A549 (cell line): ENCODE data around the gene MYH9. TPM values are rescaled to one million over a fixed set of nuclear protein-coding genes. Genes with fewer than 3 reads are reported as not detected.
A peak's percentile ranks its signal among the peaks of the same experiment; 100 is the strongest.

Experiments used
- ATAC-seq, 2 experiments: fragments of 200-7000 bp in 1 of 2; fragments of >200 bp in 1 of 2; cut with Nextera tagmentation in 1 of 2; cut with Tn5 transposase in 1 of 2; 3 replicates each; pipeline versions ENCODE4 v1.8.0 to v1.9.1; 2018 to 2020; ENCODE audit warnings: mild to moderate bottlenecking in 1 of 2, moderate library complexity in 1 of 2
- CTCF ChIA-PET: fragments of 300-600 bp; sonication (Branson Sonifier 250); formaldehyde crosslinking; extraction: SDS; loops from one replicate; lab custom pipeline; 2021; ENCODE audit warnings: antibody characterized with exemption, inconsistent platforms; lab: Yijun Ruan, JAX
- POLR2A ChIA-PET: fragments of 350-600 bp; formaldehyde crosslinking; extraction: SDS; loops from one replicate; lab custom pipeline; 2021; ENCODE audit warnings: antibody characterized with exemption, inconsistent platforms; lab: Yijun Ruan, JAX
- DNase-seq, 2 experiments: peaks; one replicate each; pipeline versions ENCODE4 v3.0.0 to v3.0.0-alpha.2; 2011 to 2016; ENCODE audit warnings: low read depth in 1 of 2, low spot score in 1 of 2
- FAIRE-seq: peaks from 2 replicates; lab custom pipeline; 2011; peaks lifted over from hg19 to GRCh38; lab: Jason Lieb, UNC
- H3K27ac ChIP-seq, 2 experiments: fragments of >200 bp; sonication (Bioruptor Twin); formaldehyde crosslinking; 3 replicates each; pipeline ENCODE4 v1.5.1; 2016 to 2017
- H3K4me1 ChIP-seq: fragments of >200 bp; sonication (Bioruptor Twin); formaldehyde crosslinking; 3 replicates; pipeline ENCODE4 v1.6.1; 2016
- H3K4me2 ChIP-seq: fragments of >200 bp; sonication (Bioruptor Twin); formaldehyde crosslinking; 3 replicates; pipeline ENCODE4 v1.6.1; 2016
- H3K4me3 ChIP-seq: fragments of >200 bp; sonication (Bioruptor Twin); formaldehyde crosslinking; 3 replicates; pipeline ENCODE4 v1.5.1; 2016
- H3K9me3 ChIP-seq: fragments of >200 bp; sonication (Bioruptor Twin); formaldehyde crosslinking; 3 replicates; pipeline ENCODE4 v1.6.1; 2016
- BCL3 ChIP-seq: fragments of >200 bp; sonication (Bioruptor Twin); formaldehyde crosslinking; IDR thresholded peaks from 3 replicates; pipeline ENCODE4 v1.6.1; 2016
- CBX2 ChIP-seq: fragments of 200-600 bp; sonication (generic); IDR thresholded peaks from 2 replicates; pipeline ENCODE4 v1.6.1; 2016; ENCODE audit warnings: low read depth, mild to moderate bottlenecking, borderline replicate concordance
- CEBPB ChIP-seq, 2 experiments: fragments of >200 bp in 1 of 2; sonication (Bioruptor Twin) in 1 of 2; formaldehyde crosslinking in 1 of 2; IDR thresholded peaks; 2 replicates each; pipeline ENCODE4 v1.6.1; 2012 to 2016
- EHF ChIP-seq: fragments of 250-450 bp; sonication (Bioruptor Pico); IDR thresholded peaks from 2 replicates; pipeline ENCODE4 v1.5.0; 2020; ENCODE audit warnings: mild to moderate bottlenecking
- EHMT2 ChIP-seq: fragments of 200-600 bp; sonication (generic); IDR thresholded peaks from 2 replicates; pipeline ENCODE4 v1.6.1; 2016; ENCODE audit warnings: antibody characterized with exemption, low read depth, mild to moderate bottlenecking, moderate library complexity
- EP300 ChIP-seq, 2 experiments: fragments of >200 bp; sonication (Bioruptor Twin); formaldehyde crosslinking; IDR thresholded peaks; 2 replicates in 1 of 2; 3 replicates in 1 of 2; pipeline ENCODE4 v1.6.1; 2016 to 2017
- FOSB ChIP-seq: fragments of 250-450 bp; sonication (Bioruptor Pico); IDR thresholded peaks from 2 replicates; pipeline ENCODE4 v1.5.0; 2020; ENCODE audit warnings: mild to moderate bottlenecking, moderate library complexity
- FOXS1 ChIP-seq: fragments of 250-450 bp; sonication (Bioruptor Pico); IDR thresholded peaks from 2 replicates; pipeline ENCODE4 v1.5.0; 2020; ENCODE audit warnings: mild to moderate bottlenecking, moderate library complexity
- HDAC2 ChIP-seq: fragments of 200-600 bp; sonication (generic); IDR thresholded peaks from 2 replicates; pipeline ENCODE4 v1.6.1; 2016
- HOXB5 ChIP-seq: fragments of 250-450 bp; sonication (Bioruptor Pico); IDR thresholded peaks from 2 replicates; pipeline ENCODE4 v1.5.0; 2020; ENCODE audit warnings: mild to moderate bottlenecking, moderate library complexity
- JUN ChIP-seq, 2 experiments: fragments of >200 bp; sonication (Bioruptor Twin); formaldehyde crosslinking; IDR thresholded peaks; 2 replicates in 1 of 2; 3 replicates in 1 of 2; pipeline ENCODE4 v1.6.1; 2016 to 2017
- JUNB ChIP-seq: fragments of >200 bp; sonication (Bioruptor Twin); formaldehyde crosslinking; IDR thresholded peaks from 2 replicates; pipeline ENCODE4 v1.6.1; 2016
- KDM1A ChIP-seq: fragments of 200-600 bp; sonication (generic); IDR thresholded peaks from 2 replicates; pipeline ENCODE4 v1.6.1; 2016; ENCODE audit warnings: low read depth, mild to moderate bottlenecking
- MYC ChIP-seq: IDR thresholded peaks from 2 replicates; pipeline ENCODE4 v1.6.1; 2012; ENCODE audit warnings: mild to moderate bottlenecking, inconsistent platforms, low read length, improper control_type of control experiment, borderline replicate concordance
- NR3C1 ChIP-seq: fragments of >200 bp; sonication (Bioruptor Twin); formaldehyde crosslinking; IDR thresholded peaks from 3 replicates; pipeline ENCODE4 v1.6.1; 2017
- PHF8 ChIP-seq: fragments of 200-600 bp; sonication (generic); IDR thresholded peaks from 2 replicates; pipeline ENCODE4 v1.6.1; 2016; ENCODE audit warnings: low read depth, mild to moderate bottlenecking, antibody characterized with exemption, moderate library complexity, borderline replicate concordance
- POLR2A ChIP-seq: IDR thresholded peaks from 2 replicates; pipeline ENCODE4 v1.6.1; 2012; ENCODE audit warnings: mild to moderate bottlenecking, low read length
- RARB ChIP-seq: fragments of 250-450 bp; sonication (Bioruptor Pico); IDR thresholded peaks from 2 replicates; pipeline ENCODE4 v1.8.0; 2021; ENCODE audit warnings: mild to moderate bottlenecking, moderate library complexity
- REST ChIP-seq: fragments of 200-600 bp; sonication (generic); IDR thresholded peaks from 2 replicates; pipeline ENCODE4 v1.6.1; 2016; ENCODE audit warnings: antibody characterized with exemption, mild to moderate bottlenecking, moderate library complexity
- TFCP2L1 ChIP-seq: fragments of 250-450 bp; sonication (Bioruptor Pico); IDR thresholded peaks from 2 replicates; pipeline ENCODE4 v1.5.0; 2021; ENCODE audit warnings: mild to moderate bottlenecking
- ZFP36 ChIP-seq: fragments of 450-650 bp; IDR thresholded peaks from 2 replicates; pipeline ENCODE4 v1.6.1; 2014; ENCODE audit warnings: borderline replicate concordance; ENCODE audit not compliant: partially characterized antibody
- WGBS: methylation state at CpG from one replicate; pipeline ENCODE4 v1.1.6; 2017; ENCODE audit errors: missing lambda C conversion rate; 5-methylcytosine and 5-hydroxymethylcytosine counted together
- polyA plus RNA-seq, 4 experiments: library from polyadenylated mRNA; depleted of rRNA in 3 of 4; stranded (reverse); fragments of >200 nt; fragmentation: RNase III in 1 of 4; extraction: RNeasy Plus Mini Kit Qiagen cat#74134 plus additional on column Dnase treatment in 1 of 4; gene quantifications; 2 replicates in 3 of 4; 3 replicates in 1 of 4; pipeline ENCODE4 v1.2.3, GENCODE V29; 2011 to 2017
- TF ChIP-seq, protein P1 (sequence below): fragments of >200 bp; sonication (Bioruptor Twin); formaldehyde crosslinking; IDR thresholded peaks from 3 replicates; pipeline ENCODE4 v1.5.1; 2016
- TF ChIP-seq, protein P2 (sequence below): fragments of >200 bp; sonication (Bioruptor Twin); formaldehyde crosslinking; IDR thresholded peaks from 2 replicates; pipeline ENCODE4 v1.6.1; 2016
- TF ChIP-seq, protein P3 (sequence below): fragments of 150-350 bp; IDR thresholded peaks from 2 replicates; pipeline ENCODE4 v1.6.1; 2014; ENCODE audit warnings: low read depth, mild to moderate bottlenecking, low read length

The MYH9 gene
- polyA plus RNA-seq, 2 of the 4 experiments (the other 2 are of a cell fraction): 92.1 to 158 TPM

DNA sequence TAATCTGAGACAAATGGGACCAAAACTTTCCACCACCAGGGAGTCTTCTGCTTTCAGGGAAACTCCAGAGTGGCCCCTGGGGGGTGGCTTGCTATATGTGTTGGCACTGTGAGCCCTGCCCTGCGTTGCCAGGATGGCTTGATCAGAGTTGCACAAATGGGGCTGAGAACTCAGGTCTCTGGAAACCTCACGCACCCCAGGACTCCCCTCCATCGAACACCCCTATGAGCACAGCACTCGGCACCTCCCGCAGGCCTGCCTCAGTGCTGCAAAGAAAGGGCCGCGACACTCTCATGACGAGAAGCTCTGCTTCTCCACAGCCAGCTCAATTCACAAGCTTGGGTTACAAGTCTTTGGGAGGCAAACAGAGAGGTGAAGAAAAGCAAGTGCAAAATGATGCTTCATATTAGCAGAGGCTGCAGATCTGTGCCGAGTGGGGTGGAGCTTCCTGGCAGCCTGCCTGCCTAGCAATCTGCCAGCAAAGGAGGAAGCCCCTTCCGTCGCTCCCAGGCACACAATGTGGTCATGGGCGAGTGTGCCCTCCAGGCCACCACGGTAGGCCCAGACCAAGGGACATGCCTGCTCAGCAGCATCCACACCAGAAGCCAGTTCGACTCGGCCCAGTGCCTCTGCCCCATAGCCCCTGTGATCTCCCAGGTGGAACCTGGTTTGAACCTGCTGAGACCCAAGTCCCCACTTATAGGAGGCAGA, 55.7 kb downstream of the MYH9 start:
- TF ChIP-seq, protein P1, sequence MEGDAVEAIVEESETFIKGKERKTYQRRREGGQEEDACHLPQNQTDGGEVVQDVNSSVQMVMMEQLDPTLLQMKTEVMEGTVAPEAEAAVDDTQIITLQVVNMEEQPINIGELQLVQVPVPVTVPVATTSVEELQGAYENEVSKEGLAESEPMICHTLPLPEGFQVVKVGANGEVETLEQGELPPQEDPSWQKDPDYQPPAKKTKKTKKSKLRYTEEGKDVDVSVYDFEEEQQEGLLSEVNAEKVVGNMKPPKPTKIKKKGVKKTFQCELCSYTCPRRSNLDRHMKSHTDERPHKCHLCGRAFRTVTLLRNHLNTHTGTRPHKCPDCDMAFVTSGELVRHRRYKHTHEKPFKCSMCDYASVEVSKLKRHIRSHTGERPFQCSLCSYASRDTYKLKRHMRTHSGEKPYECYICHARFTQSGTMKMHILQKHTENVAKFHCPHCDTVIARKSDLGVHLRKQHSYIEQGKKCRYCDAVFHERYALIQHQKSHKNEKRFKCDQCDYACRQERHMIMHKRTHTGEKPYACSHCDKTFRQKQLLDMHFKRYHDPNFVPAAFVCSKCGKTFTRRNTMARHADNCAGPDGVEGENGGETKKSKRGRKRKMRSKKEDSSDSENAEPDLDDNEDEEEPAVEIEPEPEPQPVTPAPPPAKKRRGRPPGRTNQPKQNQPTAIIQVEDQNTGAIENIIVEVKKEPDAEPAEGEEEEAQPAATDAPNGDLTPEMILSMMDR: no peak
- TF ChIP-seq FOSB (CRISPR knock-in tag) (no peak), BCL3 (no peak)
- TF ChIP-seq, protein P2, sequence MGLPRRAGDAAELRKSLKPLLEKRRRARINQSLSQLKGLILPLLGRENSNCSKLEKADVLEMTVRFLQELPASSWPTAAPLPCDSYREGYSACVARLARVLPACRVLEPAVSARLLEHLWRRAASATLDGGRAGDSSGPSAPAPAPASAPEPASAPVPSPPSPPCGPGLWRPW: no peak
- FAIRE-seq (no peak), ATAC-seq (peak in 1 of 2 experiments; percentile 2; a peak in 2 of 6 replicates), DNase-seq (peak in 1 of 2 experiments; percentile 18)
- Histone ChIP-seq H3K4me1 (peaks cover 99% of the 10 kb centered on the region), H3K27ac (peak overlapping the region; percentile 96 to 99), H3K4me2 (peak overlapping the region; percentile 59), H3K4me3 (no peak overlapping the region), H3K9me3 (no peaks in the 10 kb centered on the region)
- CTCF ChIA-PET: interaction anchor here (1.1 to 3.1 kb wide), 4 partner anchors 7 to 139 kb away, joined by 4 to 15 read pairs (median 6); no protein-coding TSS in a partner anchor
- WGBS: 45% methylated on average over 11 of the region's 15 CpGs
- POLR2A ChIA-PET: interaction anchor here (1.5 to 2.8 kb wide), 2 partner anchors 13 to 56 kb away, joined by 4 to 13 read pairs; partner anchors contain the start of gene MYH9

DNA sequence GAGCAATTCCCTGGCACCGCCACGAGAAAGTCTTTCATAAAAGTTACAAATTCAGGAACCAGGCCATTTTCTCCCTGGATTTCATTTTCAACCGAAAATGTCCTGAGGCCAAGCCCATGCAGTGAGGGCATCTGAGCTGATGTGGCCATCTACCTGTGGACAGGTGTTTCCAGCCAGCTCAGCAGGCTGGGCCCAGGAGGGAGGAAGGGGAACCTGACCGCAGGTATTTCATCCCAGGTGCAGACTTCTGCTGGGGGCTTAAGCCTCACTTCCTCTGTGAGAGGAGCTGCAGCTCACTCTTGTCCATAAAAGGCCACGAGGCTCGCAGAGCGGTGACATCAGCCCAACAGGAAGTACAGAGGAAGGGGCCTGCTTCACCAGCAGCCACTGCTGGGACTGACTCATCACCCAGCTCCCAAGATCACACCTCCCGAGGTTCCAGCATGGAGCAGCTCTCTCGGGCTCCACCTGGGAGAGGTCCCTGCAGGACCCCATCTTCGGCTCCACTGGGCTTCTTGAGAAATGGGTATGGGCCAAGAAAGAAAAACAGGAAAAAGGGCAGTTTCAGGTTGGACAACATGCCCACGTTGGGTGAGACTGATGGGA, 56.4 kb downstream of the MYH9 start:
- ATAC-seq (peak; percentile 38 to 62; a peak in 5 of 6 replicates), FAIRE-seq (no peak), DNase-seq (peak; percentile 67 to 88)
- H3K4me3 ChIP-seq: no peak overlapping the region
- WGBS: 25% methylated on average over 11 of the region's 11 CpGs
- peak overlapping the region; percentile 96 to 99 for H3K27ac ChIP-seq
- CTCF ChIA-PET: interaction anchor here (2.9 to 3.1 kb wide), 2 partner anchors 20 to 30 kb away, joined by 9 to 15 read pairs; no protein-coding TSS in a partner anchor
- POLR2A ChIA-PET: interaction anchor here (2.8 kb wide), 1 partner anchor 57 kb away, joined by 13 read pairs; the partner anchor contains the start of gene MYH9
- H3K4me2 ChIP-seq: peak overlapping the region; percentile 59
- no peaks in the 10 kb centered on the region for H3K9me3 ChIP-seq
- peaks cover 99% of the 10 kb centered on the region for H3K4me1 ChIP-seq
- TF ChIP-seq, protein P3, sequence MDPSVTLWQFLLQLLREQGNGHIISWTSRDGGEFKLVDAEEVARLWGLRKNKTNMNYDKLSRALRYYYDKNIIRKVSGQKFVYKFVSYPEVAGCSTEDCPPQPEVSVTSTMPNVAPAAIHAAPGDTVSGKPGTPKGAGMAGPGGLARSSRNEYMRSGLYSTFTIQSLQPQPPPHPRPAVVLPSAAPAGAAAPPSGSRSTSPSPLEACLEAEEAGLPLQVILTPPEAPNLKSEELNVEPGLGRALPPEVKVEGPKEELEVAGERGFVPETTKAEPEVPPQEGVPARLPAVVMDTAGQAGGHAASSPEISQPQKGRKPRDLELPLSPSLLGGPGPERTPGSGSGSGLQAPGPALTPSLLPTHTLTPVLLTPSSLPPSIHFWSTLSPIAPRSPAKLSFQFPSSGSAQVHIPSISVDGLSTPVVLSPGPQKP: no peak
- no peak for TF ChIP-seq MYC
- peak; percentile 39; the same call in 1 of the 2 replicates for TF ChIP-seq EHF (CRISPR knock-in tag)
- TF ChIP-seq POLR2A: no peak
- TF ChIP-seq TFCP2L1: no peak
- peak; percentile 69 for TF ChIP-seq HOXB5 (CRISPR knock-in tag)
- no peak for TF ChIP-seq REST
- 0 out of 5 replicates have a peak, but pooled peaks of 1 of the 2 experiments have one; percentile 15 for TF ChIP-seq EP300 (IDR thresholded peaks at IDR 0.05)
- 0 out of 5 replicates have a peak, but pooled peaks of 1 of the 2 experiments have one; percentile 28 for TF ChIP-seq JUN (IDR thresholded peaks at IDR 0.05)
- TF ChIP-seq KDM1A: no peak
- TF ChIP-seq, protein P1: no peak
- TF ChIP-seq NR3C1: no peak
- no peak for TF ChIP-seq EHMT2
- TF ChIP-seq FOXS1 (CRISPR knock-in tag): peak; percentile 17; the same call in 1 of the 2 replicates
- no peak for TF ChIP-seq HDAC2
- TF ChIP-seq PHF8: no peak
- no peak for TF ChIP-seq CBX2
- no peak for TF ChIP-seq ZFP36
- no peak for TF ChIP-seq CEBPB (IDR thresholded peaks at IDR 0.05)
- no peak for TF ChIP-seq JUNB
- no peak for TF ChIP-seq RARB
